ENCODE results near the gene ITGB2.

ITGB2 gene

GRCh38 chr21:44907966-44908895, 12.5 kb downstream of the ITGB2 start:
- no peak for DNase-seq

DNA sequence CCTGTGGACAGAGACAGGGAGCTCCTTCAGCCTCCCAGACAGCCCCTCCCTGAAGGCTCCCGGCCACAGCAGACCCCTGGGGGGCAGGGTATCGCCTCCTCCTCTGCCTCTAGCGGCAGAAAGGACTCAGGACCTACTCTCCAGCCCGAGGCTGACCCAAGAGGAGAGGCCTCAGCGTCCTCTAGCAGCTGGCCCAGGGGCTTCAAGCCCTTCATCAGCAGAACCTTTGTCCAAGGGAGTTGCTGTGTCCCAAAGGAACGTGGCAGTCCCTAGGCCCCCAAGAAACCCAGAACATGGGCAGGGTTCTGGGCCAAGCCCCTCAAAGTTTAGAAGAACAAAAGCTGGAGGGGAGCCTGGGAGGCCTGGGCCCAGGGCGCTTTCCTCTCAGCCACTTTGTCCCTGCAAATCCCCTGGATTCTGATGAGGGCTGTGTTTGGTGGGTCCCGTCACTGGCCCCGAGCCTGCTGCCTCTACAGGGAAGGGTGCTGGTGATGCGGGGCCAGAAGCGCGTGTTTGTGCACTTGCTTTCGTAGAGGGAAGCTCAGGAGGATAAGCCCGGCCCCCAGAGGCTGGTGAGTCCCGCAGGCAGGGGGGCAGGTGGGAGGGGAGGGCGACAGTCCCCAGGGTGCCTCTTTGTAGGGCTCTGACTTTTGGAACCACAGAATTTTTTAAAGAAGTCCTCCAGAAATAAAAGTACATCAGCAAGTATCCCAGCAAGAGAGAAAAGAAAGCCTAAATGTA, 13.3 kb downstream of the ITGB2 start:
- no peak for DNase-seq

DNA sequence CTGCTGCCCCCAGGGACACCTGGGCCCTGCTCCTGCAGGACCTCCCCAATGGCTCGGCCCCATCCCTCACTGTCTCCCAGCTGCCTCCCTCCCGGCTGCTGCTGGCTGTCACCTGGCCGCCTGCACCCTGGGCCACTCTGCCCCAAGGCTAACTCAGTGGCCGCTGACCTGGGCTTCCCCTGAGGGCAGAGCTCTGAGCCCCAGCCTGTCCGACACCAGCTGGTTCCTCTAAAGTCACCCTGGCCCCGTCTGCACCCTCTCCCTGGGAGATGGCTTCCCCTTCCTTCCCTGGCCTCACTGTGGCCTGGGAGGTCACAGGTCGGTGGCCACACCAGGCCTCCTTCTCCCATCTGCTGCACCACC, 15.0 kb downstream of the ITGB2 start:
- no peak for DNase-seq

DNA sequence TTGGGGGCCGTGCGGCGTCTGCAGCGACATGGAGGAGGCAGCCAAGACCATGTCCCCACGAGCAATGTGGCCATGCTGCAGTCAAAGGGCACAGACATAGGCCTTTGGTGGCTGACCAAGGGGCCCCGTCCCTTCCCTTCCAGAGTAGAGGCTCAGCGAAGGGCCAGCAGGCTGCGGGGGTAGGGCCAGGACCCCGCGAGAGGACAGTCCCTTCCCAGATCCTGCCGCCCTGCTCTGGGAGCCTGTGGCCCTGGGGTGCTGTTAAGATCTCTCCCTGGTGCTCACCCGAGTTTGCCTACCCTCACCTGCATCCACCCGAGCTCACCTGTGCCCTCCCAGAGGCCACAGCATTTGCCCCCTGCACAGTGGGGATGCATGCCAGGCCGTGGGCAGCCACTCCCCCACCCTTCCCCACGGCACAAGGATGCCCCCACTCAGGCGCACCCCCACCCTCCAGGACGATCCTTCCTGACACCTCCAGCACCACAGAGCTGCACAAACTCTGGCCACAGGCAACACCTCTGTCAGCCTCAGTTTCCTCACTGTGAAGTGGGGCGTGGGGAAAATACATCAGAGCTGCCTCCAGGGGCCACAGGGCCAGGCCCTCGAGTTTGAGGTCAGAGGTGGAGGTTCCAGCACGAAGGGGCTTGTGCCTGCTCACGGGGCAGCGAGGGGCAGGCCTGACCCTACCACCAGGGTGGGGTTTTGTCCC, 15.5 kb downstream of the ITGB2 start:
- no peak for DNase-seq

DNA sequence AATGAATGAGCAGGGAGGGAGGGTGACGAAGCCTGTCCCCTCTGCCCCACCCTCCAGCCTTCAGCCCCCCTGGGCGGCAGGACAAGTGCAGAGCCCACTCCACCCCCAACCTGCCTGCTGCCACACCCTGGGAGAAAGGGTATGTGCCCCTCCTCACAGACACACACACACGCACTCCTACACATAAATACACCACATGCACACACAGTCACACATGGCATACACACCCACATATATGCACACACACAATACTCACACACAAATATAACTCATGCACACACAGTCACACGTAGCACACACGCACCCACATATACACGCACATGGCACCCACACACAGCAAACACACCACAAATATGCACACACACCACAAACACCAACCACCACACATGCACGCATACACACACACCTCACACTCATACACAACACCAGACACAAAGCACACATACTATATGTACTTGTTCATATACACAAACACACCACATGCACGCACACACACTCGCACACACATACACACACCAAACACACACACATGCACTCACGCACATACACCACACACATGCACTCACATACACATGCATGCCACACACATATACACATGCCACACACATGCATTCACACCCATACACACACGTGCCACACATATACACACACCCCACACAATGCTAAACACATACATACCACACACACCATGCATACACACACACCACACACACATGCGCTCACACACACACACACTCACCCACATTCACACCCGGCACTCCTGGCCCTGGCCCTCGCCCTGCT, 16.4 kb downstream of the ITGB2 start:
- DNase-seq = no peak

DNA sequence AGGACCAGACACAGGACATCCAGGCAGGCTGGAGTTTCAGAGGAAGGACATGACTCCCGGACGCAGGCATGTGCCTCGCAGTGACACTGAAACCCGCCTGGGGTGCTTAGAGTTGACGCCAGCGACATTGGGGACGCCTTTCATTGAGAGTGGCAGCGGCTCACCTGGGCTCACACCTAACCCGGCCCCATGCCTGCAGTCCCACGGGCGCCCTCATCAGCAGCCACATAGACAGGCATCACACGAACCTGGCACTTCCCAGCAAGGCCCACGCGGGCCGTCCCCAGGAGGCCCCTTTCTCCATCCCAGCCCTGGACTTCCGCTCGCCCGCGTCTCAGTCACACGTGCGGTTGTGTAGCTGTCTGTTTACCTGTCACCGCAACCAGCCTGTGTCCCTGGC, 17.0 kb downstream of the ITGB2 start:
- DNase-seq = no peak

GRCh38 chr21:44903050-44903685, 17.5 kb downstream of the ITGB2 start:
- DNase-seq = no peak

- no peak for DNase-seq
Observed at GRCh38 chr21:44902268-44903049, 18.2 kb downstream of the ITGB2 start.

DNA sequence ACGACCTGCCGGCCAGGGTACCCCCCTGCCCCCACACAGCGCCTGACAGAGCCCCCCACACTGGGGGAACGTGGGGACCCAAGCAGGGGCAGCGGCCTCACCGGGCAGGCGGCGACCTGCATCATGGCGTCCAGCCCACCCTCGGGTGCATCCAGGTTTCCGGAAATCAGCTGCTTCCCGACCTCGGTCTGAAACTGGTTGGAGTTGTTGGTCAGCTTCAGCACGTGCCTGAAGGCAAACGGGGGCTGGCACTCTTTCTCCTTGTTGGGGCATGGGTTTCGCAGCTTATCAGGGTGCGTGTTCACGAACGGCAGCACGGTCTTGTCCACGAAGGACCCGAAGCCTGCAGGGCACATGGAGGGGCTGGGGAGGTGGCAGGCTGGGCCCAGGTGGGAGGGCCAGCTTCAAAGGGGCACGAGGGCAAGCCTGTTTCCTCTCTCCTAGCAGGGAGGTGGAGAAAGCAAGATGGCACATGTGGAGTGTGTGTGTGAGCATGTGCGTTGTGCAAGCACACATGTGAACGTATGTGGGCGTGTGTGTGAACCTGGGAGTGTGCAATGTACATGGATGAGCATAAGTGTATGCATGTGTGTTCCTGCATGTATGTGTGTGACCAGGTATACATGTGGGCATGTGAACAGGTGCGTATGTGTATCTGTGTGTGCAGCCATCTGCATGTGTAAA, 19.2 kb downstream of the ITGB2 start:
- no peak for DNase-seq

DNA sequence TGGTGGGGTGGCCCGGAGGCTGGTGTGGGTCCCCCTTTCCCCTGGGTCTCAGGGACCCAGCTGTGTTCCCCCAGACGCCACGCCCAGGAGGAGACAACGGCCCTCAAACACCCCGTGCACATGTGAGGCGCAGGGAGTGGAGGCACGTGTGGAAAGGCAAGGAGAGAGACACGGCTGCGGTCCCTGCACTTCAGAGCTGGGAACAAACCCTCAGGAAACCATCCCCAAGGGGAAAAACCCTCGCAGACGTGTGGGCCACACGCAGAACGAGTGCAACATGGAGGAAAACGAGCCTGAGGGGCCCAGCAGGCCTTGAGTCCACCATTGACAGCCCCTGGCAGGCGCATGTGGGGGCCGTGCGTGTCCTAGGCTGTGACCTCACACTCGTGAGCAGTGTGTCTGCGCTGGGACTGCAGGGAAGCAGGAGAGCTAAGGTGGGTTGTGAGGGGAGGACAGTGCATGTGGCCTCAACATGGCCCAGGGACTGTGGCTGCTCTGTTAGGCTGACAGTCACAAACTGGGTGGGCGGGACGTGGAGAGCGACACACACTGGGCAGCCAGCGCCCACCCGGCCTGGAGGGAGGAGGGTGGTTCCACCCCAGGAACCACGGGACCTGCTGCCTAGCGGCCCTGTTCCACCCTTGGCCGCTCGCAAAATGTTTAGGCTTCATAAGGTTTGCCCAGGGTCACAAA, 20.0 kb downstream of the ITGB2 start:
- DNase-seq = no peak

DNA sequence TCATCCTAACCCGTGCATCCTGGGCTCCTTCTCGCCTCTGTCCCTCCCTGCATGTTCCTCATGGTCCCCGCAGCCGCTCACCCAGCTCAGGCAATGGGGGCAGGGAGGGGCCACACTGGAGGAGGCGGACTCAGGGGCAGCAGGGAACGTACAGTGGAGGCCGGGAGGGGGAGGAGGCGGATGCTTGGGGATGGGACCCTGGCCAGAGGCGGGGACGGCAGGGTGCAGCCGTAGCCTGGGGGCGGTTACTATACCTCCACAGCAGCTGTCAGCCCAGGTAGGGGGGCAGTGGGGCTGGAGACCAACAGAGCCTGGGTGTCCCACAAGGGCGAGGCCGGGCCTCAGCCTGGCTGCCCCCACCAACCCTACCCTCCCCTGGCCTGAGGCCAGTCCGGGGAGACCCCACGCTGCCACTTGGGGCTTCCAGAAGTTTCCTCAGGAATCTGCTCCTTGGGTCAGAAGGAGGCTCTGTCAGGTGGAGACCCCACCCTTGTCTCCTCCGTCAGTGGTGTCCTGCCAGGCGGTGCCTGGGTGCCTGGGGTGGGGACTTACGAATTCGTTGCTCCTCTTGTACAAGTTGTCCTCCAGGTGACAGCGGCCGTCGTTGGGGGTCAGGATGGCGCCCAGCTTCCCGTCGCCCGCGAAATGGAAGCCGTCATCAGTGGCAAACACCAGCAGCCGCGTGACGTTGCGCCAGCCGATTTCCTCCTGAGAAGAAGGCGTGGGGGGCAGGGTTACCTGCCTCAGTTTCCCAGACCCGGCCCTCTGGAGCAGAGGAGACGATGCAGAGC, 20.7 kb downstream of the ITGB2 start:
- no peak for DNase-seq

DNA sequence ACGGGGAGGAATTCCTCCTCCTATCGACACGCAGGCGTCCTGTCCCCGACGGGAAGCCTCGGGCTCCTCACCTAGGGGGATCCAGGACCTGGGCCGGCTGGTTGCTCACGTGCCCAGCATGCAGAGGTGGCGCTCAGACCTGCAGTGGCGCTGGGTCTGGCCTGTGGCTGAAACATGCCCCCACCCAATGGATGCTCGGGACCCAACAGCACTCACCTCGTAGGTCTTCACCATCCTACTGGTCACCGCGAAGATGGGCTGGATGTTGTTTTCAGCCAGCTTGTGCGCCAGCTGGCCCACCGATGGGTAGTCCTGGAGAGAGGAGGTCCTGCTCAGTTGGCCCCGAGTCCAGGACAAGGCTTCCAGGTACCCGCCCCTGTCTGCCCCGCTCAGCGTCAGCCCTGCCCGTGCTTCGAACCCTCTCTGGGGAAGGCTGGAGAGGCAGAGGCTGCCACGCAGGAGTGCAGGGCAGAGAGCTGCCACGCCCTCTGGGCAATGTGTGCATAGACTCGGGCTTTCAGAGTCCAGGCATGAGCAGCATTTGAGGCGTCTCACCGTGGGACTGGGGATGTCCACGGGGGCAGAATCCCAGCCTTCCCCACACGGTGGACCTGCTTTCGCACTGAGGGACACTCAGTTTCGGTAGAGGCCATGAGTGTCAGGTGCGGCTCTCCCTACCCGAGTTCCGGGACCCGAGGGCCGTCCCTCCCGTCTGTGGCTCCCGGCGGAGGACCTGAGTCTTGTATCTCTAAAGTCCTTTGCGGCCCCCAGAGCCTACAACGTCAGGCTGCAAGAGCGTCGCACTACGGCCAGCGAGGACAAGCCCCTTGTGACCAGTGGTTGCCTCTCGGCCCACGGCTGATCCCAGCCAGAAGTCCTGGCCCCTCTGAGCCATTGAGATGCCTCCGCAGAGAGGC, 21.6 kb downstream of the ITGB2 start:
- no peak for DNase-seq

DNA sequence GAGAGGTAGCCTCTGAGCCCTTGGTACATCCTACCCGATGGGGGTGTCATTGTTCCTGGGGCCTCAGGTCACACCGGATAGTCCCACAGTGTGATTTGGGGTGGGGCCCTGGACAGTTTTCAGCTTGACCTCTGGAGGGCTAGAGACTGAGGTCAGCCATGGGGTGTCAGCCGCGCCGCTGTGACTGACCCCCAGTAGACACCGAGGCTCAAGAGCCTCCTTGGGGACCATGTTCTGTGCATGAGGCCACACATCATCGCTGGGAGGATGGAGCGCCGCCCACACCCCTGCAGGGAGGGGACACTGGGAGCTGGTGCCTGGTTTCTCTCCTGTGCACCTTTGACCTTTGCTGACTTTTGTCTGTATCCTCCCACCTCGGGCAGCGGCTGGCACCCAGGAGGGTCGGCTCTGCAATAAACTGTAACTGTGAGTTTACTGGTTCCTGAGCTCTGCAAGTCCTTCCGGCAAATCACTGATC, 22.6 kb downstream of the ITGB2 start:
- no peak for DNase-seq

DNA sequence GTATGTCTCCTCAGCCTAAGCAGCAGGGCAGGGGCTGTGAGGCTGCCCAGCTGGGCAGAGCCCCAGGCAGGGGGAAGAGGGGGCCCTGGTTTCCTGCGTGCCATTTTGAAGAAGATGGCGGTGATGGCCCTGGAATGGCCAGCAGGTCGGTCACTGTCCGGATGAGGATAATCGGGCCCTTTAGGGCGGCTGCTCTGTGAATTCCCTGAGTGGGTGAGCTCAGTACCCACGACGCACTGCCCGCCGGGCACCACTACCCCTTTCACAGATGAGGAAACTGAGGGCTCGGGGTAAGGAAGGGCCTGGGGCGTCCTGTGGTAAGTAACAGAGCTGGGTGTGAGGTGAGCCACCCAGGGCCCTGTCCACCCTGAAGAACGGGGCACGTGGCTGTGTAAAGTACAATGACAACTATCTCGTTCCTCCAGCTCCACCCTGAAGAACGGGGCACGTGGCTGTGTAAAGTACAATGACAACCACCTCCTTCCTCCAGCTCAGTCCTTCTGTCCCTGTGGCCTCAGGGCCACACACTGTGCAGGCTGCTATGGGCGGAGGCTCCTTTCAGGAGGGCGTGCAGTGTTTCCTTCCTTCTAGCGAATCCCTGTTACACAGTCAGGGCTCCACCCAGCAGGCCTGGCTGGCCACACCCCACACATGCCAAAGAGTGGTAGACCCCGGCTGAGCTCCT, 23.2 kb downstream of the ITGB2 start:
- peak in 1 of 2 experiments; percentile 34 for DNase-seq

GRCh38 chr21:44896561-44897286, 24.0 kb downstream of the ITGB2 start:
- no peak for DNase-seq

DNA sequence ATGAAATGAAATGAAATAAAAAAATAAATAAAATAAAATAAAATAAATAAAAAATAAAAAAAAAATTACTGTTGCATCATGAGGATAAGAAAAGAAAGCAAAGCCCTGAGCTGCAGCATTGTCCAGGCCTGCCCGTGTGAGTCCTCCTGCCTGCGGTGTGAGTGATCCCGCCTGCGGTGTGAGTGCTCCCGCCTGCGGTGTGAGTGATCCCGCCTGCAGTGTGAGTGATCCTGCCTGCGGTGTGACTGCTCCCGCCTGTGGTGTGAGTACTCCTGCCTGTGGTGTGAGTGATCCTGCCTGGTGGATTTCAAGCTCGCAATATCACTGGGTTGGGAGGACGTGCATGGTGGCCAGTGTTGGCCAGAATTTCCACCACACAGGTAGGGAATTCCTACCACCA, 24.8 kb downstream of the ITGB2 start:
- no peak for DNase-seq

Measured in NCI-H526 (cell line).